ENCODE data around the gene STEAP3.

Gene STEAP3

DNA sequence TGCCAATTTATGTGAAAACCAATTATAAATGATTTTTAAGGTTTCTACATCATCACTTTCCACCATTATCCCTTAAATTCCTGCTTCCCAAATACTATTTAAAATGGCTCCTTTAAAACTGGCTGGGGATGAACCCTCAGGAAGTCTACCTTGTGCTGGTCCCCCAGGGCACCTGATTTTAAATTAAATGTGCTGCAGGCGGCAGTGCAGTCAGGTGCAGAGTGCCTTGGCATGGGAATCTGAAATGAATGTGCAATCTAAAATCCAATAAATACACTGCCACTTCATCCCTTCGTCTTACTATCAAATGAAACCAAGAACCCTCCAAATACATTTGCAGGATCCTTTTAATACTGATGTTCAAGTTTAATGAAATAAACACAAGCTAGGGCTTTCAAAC, 81.2 kb downstream of the STEAP3 start:
- no peak for DNase-seq

- DNase-seq = no peak
These were observed 82.0 kb downstream of the STEAP3 start for GRCh38 chr2:119305497-119306195.

DNA sequence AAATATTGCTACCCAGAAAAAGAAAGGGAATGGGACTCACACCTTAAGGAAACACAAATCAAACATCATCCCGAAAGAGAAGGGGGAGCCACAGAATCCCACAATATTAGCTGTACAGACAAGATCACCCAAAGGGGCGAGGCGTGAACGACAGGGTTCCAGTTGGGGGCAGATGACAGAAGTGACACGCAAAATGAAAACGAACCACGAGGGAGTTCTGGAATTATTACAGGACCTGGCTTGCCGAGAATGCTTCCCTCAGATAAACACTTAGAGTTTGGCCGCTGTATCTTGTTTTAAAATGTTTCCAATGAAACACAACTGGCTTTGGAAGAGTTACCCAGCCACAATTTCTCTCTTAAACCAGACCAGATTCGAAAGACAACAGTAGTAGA, 82.6 kb downstream of the STEAP3 start:
- DNase-seq = no peak

- DNase-seq = no peak
These were observed 83.9 kb downstream of the STEAP3 start for GRCh38 chr2:119307419-119308140.

DNA sequence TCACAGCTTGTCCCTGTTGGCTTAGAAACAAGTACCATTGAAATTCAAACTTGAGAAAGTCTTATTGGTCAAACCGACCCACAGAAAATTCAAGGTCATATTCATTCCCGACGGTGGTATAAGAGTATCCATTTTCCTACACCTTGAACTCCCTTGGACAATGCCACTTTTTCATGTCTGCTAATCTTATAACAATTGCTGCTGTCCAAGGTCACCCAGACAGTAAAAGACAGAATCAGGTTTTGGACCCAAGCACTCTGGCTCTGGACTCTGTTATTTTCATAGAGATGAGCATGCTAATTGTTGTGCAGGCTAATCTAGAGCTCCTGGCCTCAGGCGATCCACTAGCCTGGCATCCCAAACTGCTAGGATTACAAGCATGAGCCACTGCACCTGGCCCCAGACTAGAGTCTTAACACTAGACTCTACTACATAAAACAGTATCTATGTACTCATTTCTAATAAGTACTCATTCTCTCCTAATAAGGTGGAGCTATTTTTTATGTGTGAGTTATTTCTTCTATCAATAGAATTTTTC, 85.2 kb downstream of the STEAP3 start:
- no peak for DNase-seq

- no peak for DNase-seq
These were observed 87.7 kb downstream of the STEAP3 start for GRCh38 chr2:119311371-119311770.

DNA sequence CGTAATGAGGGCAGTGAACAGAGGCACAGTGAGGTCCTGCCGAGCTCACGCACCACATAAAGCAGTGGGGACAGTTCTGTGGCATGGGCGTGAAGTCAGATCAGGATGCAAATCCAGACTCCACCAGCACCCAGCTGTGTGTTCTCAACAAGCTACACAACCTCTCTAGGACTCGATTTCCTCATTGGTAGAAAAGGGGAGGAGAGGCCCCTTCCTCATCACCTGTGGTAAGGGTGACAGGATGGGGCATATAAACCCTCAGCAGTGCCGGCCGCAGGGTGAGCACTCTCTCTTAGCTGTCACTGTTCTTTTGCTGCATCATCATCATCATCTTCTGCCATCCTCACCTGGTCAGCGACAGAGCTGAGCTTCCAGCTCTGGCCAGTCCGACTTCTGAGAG, 88.2 kb downstream of the STEAP3 start:
- DNase-seq = no peak
